Adrenal gland (tissue), 12 donors: ENCODE data around the gene LRCH4. TPM values are rescaled to one million over a fixed set of nuclear protein-coding genes. Genes with fewer than 3 reads are reported as not detected.

Experiments
- DNase-seq, 7 donors: peaks; one replicate each; pipeline ENCODE4 v3.0.0-alpha.2; 2019 to 2020
- H3K27ac ChIP-seq, 5 donors: fragments of 200-600 bp; sonication (generic) in 4 of 5; 1 replicate in 3 of 5; 2 replicates in 2 of 5; pipeline versions ENCODE4 v1.5.1 to v1.8.0; 2016 to 2020; ENCODE audit warnings: mild to moderate bottlenecking in 1 of 5
- H3K27me3 ChIP-seq: fragments of 200-600 bp; 2 replicates; pipeline ENCODE4 v1.8.0; 2021
- H3K36me3 ChIP-seq, 2 donors: fragments of 200-600 bp; replicated peaks in 1 of 2; 1 replicate in 1 of 2; 2 replicates in 1 of 2; pipeline versions ENCODE4 v1.5.1 to v1.8.0; 2018 to 2022
- H3K4me1 ChIP-seq, 2 donors: fragments of 200-600 bp; replicated peaks in 1 of 2; 1 replicate in 1 of 2; 2 replicates in 1 of 2; pipeline versions ENCODE4 v1.5.1 to v1.8.0; 2018 to 2021
- H3K4me3 ChIP-seq, 4 donors: fragments of 200-600 bp; sonication (generic) in 3 of 4; one replicate each; pipeline ENCODE4 v1.5.1; 2016 to 2018
- H3K9me3 ChIP-seq, 3 donors: fragments of 200-600 bp; sonication (generic) in 1 of 3; replicated peaks in 1 of 3; 1 replicate in 2 of 3; 2 replicates in 1 of 3; pipeline versions ENCODE4 v1.5.1 to v1.8.0; 2016 to 2021
- POLR2A ChIP-seq, 2 donors: fragments of 450-650 bp; IDR thresholded peaks; one replicate each; pipeline ENCODE4 v1.6.1; 2017; ENCODE audit warnings: antibody characterized with exemption in 2 of 2, mild to moderate bottlenecking in 2 of 2, moderate library complexity in 1 of 2
- WGBS, 4 donors: extraction: QIAGEN DNeasy Blood & Tissue Kit in 2 of 4; methylation state at CpG; one replicate each; pipeline versions ENCODE4 v1.1.5 to v1.1.7; 2013 to 2017; 5-methylcytosine and 5-hydroxymethylcytosine counted together
- intact Hi-C, 2 donors: fragments of 100-400 bp; cut with DNase I; formaldehyde crosslinking; loops; one replicate each; pipeline versions ENCODE4 v1.14.1 to v1.15.0; 2022 to 2023
- polyA plus RNA-seq, 3 donors: library from polyadenylated mRNA; stranded (reverse); fragments of 200-250 nt in 2 of 3; fragments of 350-450 nt in 1 of 3; fragmentation: Illumina TruSeq in 1 of 3; extraction: RNeasy Lipid Tissue Mini Kit (QIAGEN cat#74804) in 1 of 3; gene quantifications; one replicate each; pipeline ENCODE4 v1.2.3, GENCODE V29; 2013 to 2014
- total RNA-seq, 9 donors: library from RNA; depleted of rRNA in 4 of 9; stranded (reverse); fragments of >200 nt in 4 of 9; fragments of 120-200 nt in 1 of 9; fragmentation: NEBNext Ultra II Directional in 1 of 9; extraction: Animal tissue kit (Norgen Biotek cat#: 25700) in 1 of 9; gene quantifications; one replicate each; pipeline versions ENCODE4 v1.1.0 to v1.2.4, GENCODE V29; 2013 to 2023
- TF ChIP-seq, protein P1 (sequence below), 6 experiments: fragments of 450-650 bp in 4 of 6; fragments of 200-600 bp in 2 of 6; sonication (generic) in 1 of 6; IDR thresholded peaks; 1 replicate in 5 of 6; 2 replicates in 1 of 6; pipeline versions ENCODE4 v1.5.1 to v1.8.0; 2016 to 2021; ENCODE audit warnings: antibody characterized with exemption in 6 of 6, mild to moderate bottlenecking in 2 of 6, moderate library complexity in 1 of 6
- donor health status: healthy with polysubstance abuse.
- donor health status: Bipolar disorder and iron deficiency.
- donor health status: DM: yes; HTN: yes; CAD: no.
- donor health status: DM: no; HTN: no; CAD: no.
- donor health status: DM: no; HTN: no; CAD: no.
- donor health status: DM: yes; HTN: yes; CAD: no.

LRCH4 gene
- total and polyA plus RNA-seq, 12 donors = 10.4 to 235 (median 59.8) TPM

DNA sequence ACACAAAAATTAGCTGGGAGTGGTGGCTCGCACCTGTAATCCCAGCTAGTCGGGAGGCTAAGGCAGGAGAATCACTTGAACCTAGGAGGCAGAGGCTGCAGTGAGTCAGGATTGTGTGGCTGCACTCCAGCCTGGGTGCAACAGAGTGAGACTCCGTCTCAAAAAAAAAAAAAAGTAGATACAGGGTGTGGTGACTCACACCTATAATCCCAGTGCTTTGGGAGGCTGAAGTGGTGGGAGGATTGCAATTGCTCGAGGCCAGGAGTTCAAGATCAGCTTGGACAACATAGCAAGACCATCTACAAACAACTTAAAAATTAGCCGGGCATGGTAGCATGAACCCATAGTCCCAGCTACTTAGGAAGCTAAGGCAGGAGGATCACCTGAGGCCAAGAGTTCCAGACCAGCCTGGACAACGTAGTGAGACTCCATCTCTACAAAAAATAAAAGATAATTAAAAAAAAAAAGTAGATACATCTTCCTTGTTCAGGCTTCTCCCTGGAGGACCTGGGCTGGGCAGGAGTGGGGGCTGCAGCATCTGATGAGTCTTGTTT, 28.5 kb upstream of the LRCH4 start:
- H3K27ac ChIP-seq = no peak overlapping the region
- H3K4me3 ChIP-seq = no peak overlapping the region
- H3K27me3 ChIP-seq = no peaks in the 10 kb centered on the region
- DNase-seq = no peak
- H3K4me1 ChIP-seq = peaks cover 12 to 13% of the 10 kb centered on the region in 2 donors
- no peak for TF ChIP-seq POLR2A (IDR thresholded peaks at IDR 0.05)
- TF ChIP-seq, protein P1, sequence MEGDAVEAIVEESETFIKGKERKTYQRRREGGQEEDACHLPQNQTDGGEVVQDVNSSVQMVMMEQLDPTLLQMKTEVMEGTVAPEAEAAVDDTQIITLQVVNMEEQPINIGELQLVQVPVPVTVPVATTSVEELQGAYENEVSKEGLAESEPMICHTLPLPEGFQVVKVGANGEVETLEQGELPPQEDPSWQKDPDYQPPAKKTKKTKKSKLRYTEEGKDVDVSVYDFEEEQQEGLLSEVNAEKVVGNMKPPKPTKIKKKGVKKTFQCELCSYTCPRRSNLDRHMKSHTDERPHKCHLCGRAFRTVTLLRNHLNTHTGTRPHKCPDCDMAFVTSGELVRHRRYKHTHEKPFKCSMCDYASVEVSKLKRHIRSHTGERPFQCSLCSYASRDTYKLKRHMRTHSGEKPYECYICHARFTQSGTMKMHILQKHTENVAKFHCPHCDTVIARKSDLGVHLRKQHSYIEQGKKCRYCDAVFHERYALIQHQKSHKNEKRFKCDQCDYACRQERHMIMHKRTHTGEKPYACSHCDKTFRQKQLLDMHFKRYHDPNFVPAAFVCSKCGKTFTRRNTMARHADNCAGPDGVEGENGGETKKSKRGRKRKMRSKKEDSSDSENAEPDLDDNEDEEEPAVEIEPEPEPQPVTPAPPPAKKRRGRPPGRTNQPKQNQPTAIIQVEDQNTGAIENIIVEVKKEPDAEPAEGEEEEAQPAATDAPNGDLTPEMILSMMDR (IDR thresholded peaks at IDR 0.05) = no peak
- intact Hi-C loops = no loop called here
- 70 to 83% (median 74%) methylated on average over 6 of the region's 6 CpGs for WGBS, 4 donors
- H3K9me3 ChIP-seq = no peaks in the 10 kb centered on the region
- H3K36me3 ChIP-seq = no peaks in the 10 kb centered on the region

DNA sequence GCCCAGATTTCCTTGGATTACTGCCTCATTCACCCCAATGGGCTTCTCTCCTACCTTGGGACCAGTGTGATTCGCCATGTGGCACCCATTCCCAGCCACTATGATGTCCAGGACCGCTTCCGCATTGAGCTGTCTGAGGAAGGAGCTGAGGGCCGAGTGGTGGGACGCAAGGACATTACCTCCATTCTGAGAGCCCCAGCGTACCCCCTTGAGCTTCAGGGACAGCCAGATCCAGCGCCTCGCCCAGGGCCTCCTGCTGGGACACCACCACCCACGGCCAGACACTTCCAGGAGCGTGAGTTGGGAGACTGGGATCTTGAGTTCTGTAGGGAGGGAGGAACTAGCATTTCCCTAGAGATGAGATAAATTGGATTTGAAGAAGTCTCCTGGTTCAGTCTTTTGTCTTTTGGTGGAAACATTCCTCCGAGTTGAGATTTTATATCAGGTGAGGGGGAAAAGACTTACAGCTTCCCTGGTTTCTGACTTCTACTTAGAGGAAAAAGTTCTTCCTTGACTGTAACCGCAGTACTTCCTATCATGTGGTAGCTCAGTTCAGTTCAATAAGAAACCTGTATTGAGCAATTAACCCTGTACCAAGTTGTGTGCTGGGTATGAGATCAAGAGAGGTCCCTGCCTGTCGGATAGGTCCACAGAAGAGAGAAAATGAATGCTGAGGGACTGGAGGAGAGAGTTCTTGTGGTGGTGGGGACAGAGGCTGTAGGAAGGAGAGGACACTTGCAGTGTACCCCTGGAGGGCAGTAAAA, 27.7 kb upstream of the LRCH4 start:
- Histone ChIP-seq H3K36me3 (no peaks in the 10 kb centered on the region), H3K27ac (no peak overlapping the region)
- WGBS, 4 donors = 83 to 95% (median 88%) methylated on average over 13 of the region's 13 CpGs

DNA sequence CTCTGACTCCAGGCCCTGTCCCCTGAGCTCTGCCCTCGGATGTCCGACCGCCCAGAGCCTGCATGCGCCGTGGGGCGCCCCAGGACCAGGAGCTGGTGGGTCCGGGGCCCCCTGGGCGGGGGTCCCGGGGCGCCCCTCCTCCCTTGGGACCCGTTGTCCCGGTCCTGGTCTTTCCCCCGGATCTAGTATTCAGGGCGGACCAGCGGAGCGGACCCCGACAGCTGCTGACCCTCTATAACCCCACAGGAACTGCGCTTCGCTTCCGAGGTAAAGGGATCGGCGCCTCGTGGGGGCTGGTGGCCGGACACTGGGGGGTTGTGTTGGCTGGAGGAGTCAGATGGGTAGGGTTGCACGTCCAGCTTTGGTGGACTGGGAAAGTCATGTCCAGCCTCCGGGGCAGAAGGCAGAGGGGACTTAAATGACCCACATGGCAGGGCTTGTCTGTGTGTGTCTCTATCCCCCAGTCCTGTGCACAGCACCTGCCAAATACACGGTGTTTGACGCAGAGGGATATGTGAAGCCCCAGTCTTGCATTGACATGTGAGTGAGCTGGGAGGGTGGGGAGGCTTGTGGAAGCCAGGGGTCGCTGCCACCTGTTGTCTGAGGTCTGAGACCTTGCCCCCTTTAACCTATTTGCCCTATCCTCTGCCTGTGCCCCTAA, 26.9 kb upstream of the LRCH4 start:
- peak in 5 of 7 donors; percentile 35 to 62 (median 40) for DNase-seq
- Histone ChIP-seq H3K36me3 (no peaks in the 10 kb centered on the region), H3K4me1 (peaks cover 12 to 13% of the 10 kb centered on the region in 2 donors), H3K4me3 (peak overlapping the region in 3 of 4 donors; percentile 75 to 83 (median 77)), H3K27ac (peak overlapping the region in 2 of 5 donors; percentile 86 to 95), H3K27me3 (no peaks in the 10 kb centered on the region), H3K9me3 (no peaks in the 10 kb centered on the region)
- intact Hi-C loops = no loop called here
- no peak for TF ChIP-seq POLR2A (IDR thresholded peaks at IDR 0.05)
- TF ChIP-seq, protein P1 (IDR thresholded peaks at IDR 0.05) = peak in 1 of 6 experiments; percentile 20
- 0 to 20% (median 3%) methylated on average over 3 to 29 of the region's 29 CpGs for WGBS, 4 donors

More for the DNA sequence above, 27.7 kb upstream of the LRCH4 start:
- intact Hi-C loops = no loop called here
- Histone ChIP-seq H3K27me3 (no peaks in the 10 kb centered on the region), H3K9me3 (no peaks in the 10 kb centered on the region), H3K4me3 (peak overlapping the region in 1 of 4 donors; percentile 77), H3K4me1 (peaks cover 12 to 13% of the 10 kb centered on the region in 2 donors)
- TF ChIP-seq POLR2A (IDR thresholded peaks at IDR 0.05) = no peak
- TF ChIP-seq, protein P1 (IDR thresholded peaks at IDR 0.05) = no peak
- DNase-seq = no peak
